K562 (cell line): ENCODE data around the gene HAPLN1. TPM values are rescaled to one million over a fixed set of nuclear protein-coding genes. Genes with fewer than 3 reads are reported as not detected.

Experiments
- ATAC-seq: fragments of 200-7000 bp; cut with Tn5 transposase; 3 replicates; pipeline ENCODE4 v1.9.1; 2020; ENCODE audit warnings: moderate library complexity
- BruUV-seq: library from RNA; stranded (reverse); fragments of 400-500 nt; replicated peaks from 2 replicates; lab custom pipeline; 2021; lab: Mats Ljungman, UMichigan
- CTCF ChIA-PET: fragments of 300-600 bp; formaldehyde crosslinking; extraction: SDS; loops from one replicate; lab custom pipeline; 2021; ENCODE audit warnings: low intra/inter-chr PET ratio; lab: Yijun Ruan, JAX
- POLR2A ChIA-PET: fragments of 300-600, 350-650 bp; sonication (Branson Sonifier 250); formaldehyde crosslinking; extraction: SDS; loops from one replicate; lab custom pipeline; 2021; ENCODE audit warnings: antibody characterized with exemption, inconsistent platforms; lab: Yijun Ruan, JAX
- DNase-seq, 4 experiments: peaks; one replicate each; pipeline versions ENCODE4 v3.0.0 to v3.0.0-alpha.2; 2011 to 2018; ENCODE audit warnings: low spot score in 3 of 4, mixed read lengths in 3 of 4; ENCODE audit errors: extremely low read depth in 1 of 4
- FAIRE-seq: peaks from 2 replicates; lab custom pipeline; 2011; peaks lifted over from hg19 to GRCh38; lab: Jason Lieb, UNC
- H2AFZ ChIP-seq: 2 replicates; pipeline ENCODE4 v1.6.0; 2011; ENCODE audit warnings: low read depth, low read length, control low read depth, inconsistent platforms
- H3K27ac ChIP-seq: fragments of 200-600 bp; 3 replicates; pipeline ENCODE4 v1.8.0; 2011; ENCODE audit warnings: low read depth, mild to moderate bottlenecking, control low read depth, inconsistent platforms, low read length, moderate library complexity, mixed read lengths; ENCODE audit errors: extremely low read depth
- H3K27me3 ChIP-seq, 2 experiments: fragments of 300-600 bp in 1 of 2; 2 replicates in 1 of 2; 3 replicates in 1 of 2; pipeline versions ENCODE4 v1.6.0 to v1.8.0; 2011; ENCODE audit warnings: inconsistent platforms in 2 of 2, low read length in 2 of 2, mild to moderate bottlenecking in 1 of 2, mixed read lengths in 1 of 2, moderate library complexity in 1 of 2; ENCODE audit not compliant: control insufficient read depth in 2 of 2, insufficient read depth in 2 of 2
- H3K36me3 ChIP-seq: fragments of 300-600 bp; 3 replicates; pipeline ENCODE4 v1.8.0; 2011; ENCODE audit warnings: mild to moderate bottlenecking, low read length, inconsistent platforms; ENCODE audit not compliant: control insufficient read depth, insufficient read depth
- H3K4me1 ChIP-seq, 2 experiments: fragments of 200-600 bp in 1 of 2; replicated peaks in 1 of 2; 2 replicates in 1 of 2; 3 replicates in 1 of 2; pipeline versions ENCODE4 v1.5.1 to v1.8.0; 2011; ENCODE audit warnings: inconsistent platforms in 2 of 2, low read length in 2 of 2, mild to moderate bottlenecking in 1 of 2, mixed read lengths in 1 of 2, moderate library complexity in 1 of 2; ENCODE audit not compliant: control insufficient read depth in 2 of 2, insufficient read depth in 2 of 2
- H3K4me2 ChIP-seq: 2 replicates; pipeline ENCODE4 v1.6.1; 2011; ENCODE audit warnings: low read length, control low read depth, inconsistent platforms, mixed read lengths; ENCODE audit not compliant: insufficient read depth
- H3K4me3 ChIP-seq: fragments of 200-600 bp; sonication (generic), shearing (Covaris generic); 2 replicates; pipeline ENCODE4 v1.5.1; 2016; ENCODE audit warnings: control low read depth, inconsistent platforms
- H3K79me2 ChIP-seq: fragments of 200-600 bp; 3 replicates; pipeline ENCODE4 v1.8.0; 2011; ENCODE audit warnings: low read length, inconsistent platforms; ENCODE audit not compliant: control insufficient read depth, insufficient read depth
- H3K9ac ChIP-seq, 2 experiments: 2 replicates each; pipeline versions ENCODE4 v1.6.0 to v1.6.1; 2011; ENCODE audit warnings: low read depth in 2 of 2, low read length in 2 of 2, control low read depth in 1 of 2, inconsistent platforms in 1 of 2, mild to moderate bottlenecking in 1 of 2, mixed read lengths in 1 of 2; ENCODE audit not compliant: insufficient read depth in 1 of 2
- H3K9me1 ChIP-seq: one replicate; pipeline ENCODE4 v1.6.0; 2011; ENCODE audit warnings: inconsistent platforms, mild to moderate bottlenecking, low read length, moderate library complexity; ENCODE audit not compliant: control insufficient read depth, insufficient read depth
- H3K9me3 ChIP-seq: replicated peaks from 2 replicates; pipeline ENCODE4 v1.5.1; 2011; ENCODE audit warnings: low read depth, low read length, inconsistent platforms; ENCODE audit not compliant: control insufficient read depth, insufficient read depth
- H4K20me1 ChIP-seq: replicated peaks from 2 replicates; pipeline ENCODE4 v1.6.1; 2011; ENCODE audit warnings: low read length, inconsistent platforms, mixed read lengths; ENCODE audit not compliant: control insufficient read depth, insufficient read depth
- NR0B1 ChIP-seq: fragments of 450-650 bp; IDR thresholded peaks from one replicate; pipeline ENCODE4 v1.6.1; 2018; ENCODE audit warnings: mild to moderate bottlenecking, moderate library complexity; ENCODE audit not compliant: partially characterized antibody
- RHOXF2B ChIP-seq: fragments of 250-450 bp; sonication (Bioruptor Pico); conservative IDR thresholded peaks from 2 replicates; pipeline ENCODE4 v1.5.1; 2021
- WGBS: fragments of 100-300 bp; shearing (Covaris generic); methylation state at CpG from one replicate; pipeline ENCODE4 v1.1.6; 2016; ENCODE audit warnings: low coverage, mixed read lengths; ENCODE audit not compliant: insufficient coverage; ENCODE audit errors: missing lambda C conversion rate; 5-methylcytosine and 5-hydroxymethylcytosine counted together
- in situ Hi-C: fragments of 300-500 bp; cut with MboI; formaldehyde crosslinking; loops from 4 replicates; pipeline ENCODE4 v1.15.0; 2018; ENCODE audit warnings: inconsistent platforms, mixed read lengths
- intact Hi-C: fragments of 100-400 bp; cut with micrococcal nuclease; formaldehyde crosslinking; loops from 2 replicates; pipeline ENCODE4 v1.14.2; 2022
- polyA plus RNA-seq, 8 experiments: library from polyadenylated mRNA; depleted of rRNA in 4 of 8; stranded (reverse) in 5 of 8; unstranded in 3 of 8; fragments of >200 nt; fragmentation: Nextera tagmentation in 2 of 8; fragmentation: Illumina TruSeq in 1 of 8; extraction: Ambion mirVana in 2 of 8; extraction: Trizol in 1 of 8; gene quantifications; 2 replicates each; pipeline versions ENCODE4 v1.2.1 to v1.2.3, GENCODE V29; 2011 to 2014; ENCODE audit warnings: inconsistent platforms in 1 of 8, missing spikeins in 1 of 8
- total RNA-seq, 7 experiments: library from RNA; depleted of rRNA in 6 of 7; stranded (reverse); fragments of >200 nt in 6 of 7; fragmentation: Illumina TruSeq in 2 of 7; extraction: Trizol in 2 of 7; gene quantifications; 2 replicates each; pipeline versions ENCODE4 v1.2.1 to v1.2.3, GENCODE V29; 2011 to 2021; ENCODE audit warnings: low replicate concordance in 1 of 7

The HAPLN1 gene
- total and polyA plus RNA-seq, 9 of the 15 experiments (the other 6 are each of a cell fraction or from before 2014, with no cell fraction given) = not detected

GRCh38 chr5:83715236-83716065 is 5.2 kb downstream of the HAPLN1 start (continued):
- TF ChIP-seq RHOXF2B (CRISPR knock-in tag) = no peak

- CTCF ChIA-PET = no interaction called here
- in situ Hi-C loops = no loop called here
- Histone ChIP-seq H4K20me1 (no peaks in the 10 kb centered on the region), H3K27me3 (no peaks in the 10 kb centered on the region), H3K36me3 (no peaks in the 10 kb centered on the region), H3K9me3 (no peaks in the 10 kb centered on the region), H3K4me3 (no peak overlapping the region), H3K9me1 (no peaks in the 10 kb centered on the region), H3K4me1 (no peaks in the 10 kb centered on the region), H3K9ac (no peak overlapping the region), H3K27ac (no peak overlapping the region), H3K4me2 (no peak overlapping the region), H3K79me2 (no peaks in the 10 kb centered on the region), H2AFZ (no peak overlapping the region)
- FAIRE-seq (no peak), ATAC-seq (no peak), DNase-seq (no peak)
- intact Hi-C loops = no loop called here
- 0% methylated on average over 1 of the region's 1 CpG for whole genome bisulfite sequencing
- no peak for TF ChIP-seq NR0B1
- BruUV-seq = no TSS peak
- POLR2A ChIA-PET = no interaction called here
These were observed 5.8 kb downstream of the HAPLN1 start for GRCh38 chr5:83714810-83715209.
